HK-2 (cell line): ENCODE data around the gene RPL10.
"Not testable (repeated sequence)": the region's sequence is repeated elsewhere in the genome, so short reads cannot be mapped to it uniquely, and the experiment has no call there.

Source experiments
- DNase-seq: peaks from one replicate; pipeline ENCODE4 v3.0.0-alpha.2; 2018; ENCODE audit not compliant: unreplicated experiment

RPL10 gene

GRCh38 chrX:154378059-154378798 lies 19.9 kb upstream of the RPL10 start:
- peak; percentile 75 for DNase-seq

- peak; percentile 98 for DNase-seq
These were observed 19.2 kb upstream of the RPL10 start, which contains the start of gene EMD for GRCh38 chrX:154378799-154379568. TSS of gene EMD (plus strand) at chrX:154379295. CDS start at chrX:154379485, 190 bp downstream.

GRCh38 chrX:154379569-154379951 lies 18.6 kb upstream of the RPL10 start:
- no peak for DNase-seq

GRCh38 chrX:154380153-154380552 lies 18.0 kb upstream of the RPL10 start:
- no peak for DNase-seq

- no peak for DNase-seq
These were observed 17.4 kb upstream of the RPL10 start for GRCh38 chrX:154380787-154381186.

- no peak for DNase-seq
These were observed 16.9 kb upstream of the RPL10 start for GRCh38 chrX:154381271-154381670.

GRCh38 chrX:154382483-154383069 lies 15.6 kb upstream of the RPL10 start:
- DNase-seq = peak; percentile 21

GRCh38 chrX:154383359-154384283 lies 14.6 kb upstream of the RPL10 start:
- DNase-seq = peak; percentile 16

- DNase-seq = no peak
These were observed 13.8 kb upstream of the RPL10 start for GRCh38 chrX:154384284-154384892.

GRCh38 chrX:154388094-154388493 lies 10.1 kb upstream of the RPL10 start:
- DNase-seq = not testable (repeated sequence)

GRCh38 chrX:154388649-154389048 lies 9.5 kb upstream of the RPL10 start:
- DNase-seq = not testable (repeated sequence)

GRCh38 chrX:154389812-154390747 lies 8.1 kb upstream of the RPL10 start:
- not testable (repeated sequence) for DNase-seq

- DNase-seq = not testable (repeated sequence)
These were observed 1.8 kb upstream of the RPL10 start for GRCh38 chrX:154396363-154396762.

- DNase-seq = peak; percentile 86
These were observed 947 bp upstream of the RPL10 start for GRCh38 chrX:154396973-154397887.

- peak; percentile 81 for DNase-seq
These were observed 720 bp downstream of the RPL10 start for GRCh38 chrX:154398668-154399526.

GRCh38 chrX:154399527-154400368 lies 1.6 kb downstream of the RPL10 start:
- DNase-seq = no peak

- DNase-seq = not testable (repeated sequence)
These were observed 2.2 kb downstream of the RPL10 start for GRCh38 chrX:154400369-154400817.
